Measurements from ENCODE around the gene ZNF804B.
A peak's percentile ranks its signal among the peaks of the same experiment; 100 is the strongest.

Gene ZNF804B

DNA sequence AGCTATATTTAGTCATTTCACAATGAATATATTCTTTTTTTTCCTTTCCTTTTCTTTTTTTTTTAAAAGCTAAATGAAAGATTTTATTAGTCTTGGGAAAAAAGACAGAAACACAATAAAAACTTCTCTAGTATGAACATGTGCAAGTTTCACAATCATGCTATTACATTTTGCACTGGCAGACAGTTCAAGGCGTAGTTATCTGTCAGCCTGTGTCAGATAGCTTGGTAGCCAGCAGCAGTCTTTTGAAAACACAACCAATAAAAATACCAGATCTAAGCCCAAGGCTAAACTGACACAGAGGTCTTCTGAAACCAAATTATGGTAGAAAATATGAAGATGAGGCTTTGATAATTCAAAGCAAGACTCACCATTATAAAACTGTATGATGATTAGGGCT, 241.8 kb downstream of the ZNF804B start:
- no peak for DNase-seq

DNA sequence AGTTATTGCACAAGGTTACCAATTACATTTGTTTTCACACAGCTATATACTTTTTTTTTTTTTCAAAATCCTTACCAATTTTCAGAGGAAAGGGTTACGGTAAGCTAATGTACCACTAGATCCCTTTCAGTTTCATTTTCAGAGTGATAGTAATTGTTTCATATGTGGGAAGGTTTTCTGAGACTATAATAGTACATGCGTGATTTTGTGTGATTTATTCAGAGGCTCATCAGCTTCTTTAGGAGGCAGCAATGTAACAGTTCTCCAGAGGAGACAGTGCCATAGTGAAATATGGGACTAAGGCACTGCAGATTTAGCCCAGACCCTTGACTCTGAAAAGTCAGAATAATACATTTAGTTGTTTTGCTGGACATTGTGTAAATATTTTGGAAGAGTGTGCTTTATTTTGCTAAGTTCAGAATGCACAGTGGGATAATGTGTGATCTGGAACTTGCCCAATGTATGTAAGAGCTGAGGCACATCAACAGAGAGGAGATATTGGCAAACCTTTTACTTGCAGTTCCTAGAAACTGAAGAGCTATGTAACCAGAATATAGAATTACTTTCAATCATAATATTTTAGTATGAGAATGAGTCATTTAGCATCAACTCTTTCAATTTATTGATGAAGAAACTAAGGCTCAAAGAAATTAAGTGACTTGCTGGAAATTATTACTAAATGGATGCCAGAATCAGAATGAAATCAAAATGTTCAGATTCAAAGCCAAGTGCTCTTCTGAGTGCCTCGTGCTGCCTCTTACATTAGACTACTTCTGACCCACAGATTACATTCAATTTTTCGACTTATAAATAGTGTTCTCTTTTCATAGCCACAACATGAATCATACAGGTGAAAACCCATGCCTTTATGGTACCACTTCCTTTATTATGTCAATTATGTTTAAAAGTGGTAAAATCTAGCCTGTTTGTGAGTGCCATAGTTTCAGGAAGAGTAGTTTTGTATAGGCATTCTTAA, 243.8 kb downstream of the ZNF804B start:
- DNase-seq: peak; percentile 13

DNA sequence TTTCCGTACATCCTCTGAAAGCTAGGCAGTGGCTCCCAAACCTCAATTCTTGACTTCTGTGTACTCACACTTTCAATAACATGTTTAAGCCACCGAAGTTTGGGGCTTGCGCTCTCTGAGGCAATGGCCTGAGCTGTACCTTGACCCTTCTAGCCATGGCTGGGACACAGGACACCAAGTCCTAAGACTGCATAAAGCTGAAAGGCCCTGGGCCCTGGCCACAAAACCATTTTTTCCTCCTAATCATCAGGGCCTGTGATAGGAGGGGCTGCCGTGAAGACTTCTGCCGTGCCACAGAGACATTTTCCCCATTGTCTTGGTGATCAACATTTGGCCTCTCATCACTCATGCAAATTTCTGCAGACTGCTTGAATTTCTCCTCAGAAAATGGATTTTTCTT, 252.5 kb downstream of the ZNF804B start:
- no peak for DNase-seq

DNA sequence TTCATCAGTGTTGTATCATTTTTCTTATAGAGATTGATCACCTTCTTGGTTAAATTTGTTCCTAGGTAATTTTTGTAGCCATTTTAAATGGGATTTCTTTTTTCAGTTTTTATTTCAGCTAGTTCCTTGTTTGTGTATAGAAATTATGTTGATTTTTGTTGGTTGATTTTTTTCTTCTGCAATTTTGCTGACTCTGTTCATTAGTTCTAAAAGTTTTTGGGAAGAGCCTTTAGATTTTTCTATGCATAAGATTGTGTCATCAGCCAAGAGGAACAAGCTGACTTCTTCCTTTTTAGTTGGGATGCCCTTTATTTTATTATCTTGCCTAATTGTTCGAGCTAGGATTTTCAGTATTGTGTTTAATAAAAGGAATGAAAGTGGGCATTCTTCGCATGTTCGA, 258.2 kb downstream of the ZNF804B start:
- no peak for DNase-seq

DNA sequence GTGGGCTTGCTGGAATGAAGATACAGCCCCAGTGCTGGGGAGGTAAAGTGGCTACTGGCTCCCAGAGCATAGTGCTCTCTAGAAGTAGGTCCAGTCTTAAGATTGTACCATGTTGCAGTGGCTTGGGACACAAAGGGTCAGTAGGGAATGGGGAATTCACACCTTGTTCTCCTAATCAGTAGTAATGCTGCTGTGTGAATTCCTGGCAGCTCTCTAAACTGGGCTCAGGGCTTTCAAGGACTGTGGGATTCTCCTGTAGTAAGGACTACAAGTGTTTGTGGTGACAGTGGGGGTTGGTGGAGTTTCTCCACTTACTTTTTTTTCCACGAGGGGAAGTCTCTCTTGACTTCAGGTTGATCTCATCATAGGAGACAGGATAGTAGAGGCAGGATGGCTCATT, 262.2 kb downstream of the ZNF804B start:
- DNase-seq: no peak

DNA sequence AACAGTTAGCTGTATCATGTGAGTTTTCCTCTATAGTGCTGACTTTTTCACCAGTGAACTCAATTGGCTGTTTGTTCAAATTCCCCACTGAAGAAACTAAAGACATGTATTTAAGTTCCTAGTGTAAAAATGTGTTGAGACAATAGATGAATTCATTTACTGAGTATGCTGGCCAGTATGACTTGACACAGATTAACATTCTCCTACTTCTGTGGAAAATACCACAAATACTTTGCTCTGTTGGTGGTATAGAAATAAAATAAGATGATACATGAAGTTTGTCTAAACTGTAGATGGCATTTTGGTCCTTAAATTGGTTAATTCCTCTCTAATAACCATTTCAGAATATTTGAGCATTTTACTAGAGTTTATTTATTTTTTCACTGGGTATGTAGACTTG, 263.7 kb downstream of the ZNF804B start:
- no peak for DNase-seq

DNA sequence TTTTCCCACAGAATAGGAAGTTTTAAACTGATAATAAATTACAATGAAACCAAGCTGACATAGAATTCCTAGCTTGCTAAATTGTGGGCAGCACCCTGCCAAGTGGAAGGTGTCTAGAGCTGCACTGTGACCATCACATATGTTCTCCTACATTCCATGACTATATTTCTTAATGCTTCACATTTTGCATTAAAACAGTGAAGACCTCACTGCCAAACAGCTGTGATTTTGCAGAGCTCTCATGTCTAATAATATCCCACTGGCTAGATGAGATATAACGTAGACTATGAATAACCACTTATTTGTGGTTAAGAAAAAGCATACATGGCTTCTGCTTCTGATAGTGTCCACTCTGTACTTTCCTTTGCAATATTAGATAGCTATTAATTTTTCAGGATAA, 264.4 kb downstream of the ZNF804B start:
- no peak for DNase-seq

DNA sequence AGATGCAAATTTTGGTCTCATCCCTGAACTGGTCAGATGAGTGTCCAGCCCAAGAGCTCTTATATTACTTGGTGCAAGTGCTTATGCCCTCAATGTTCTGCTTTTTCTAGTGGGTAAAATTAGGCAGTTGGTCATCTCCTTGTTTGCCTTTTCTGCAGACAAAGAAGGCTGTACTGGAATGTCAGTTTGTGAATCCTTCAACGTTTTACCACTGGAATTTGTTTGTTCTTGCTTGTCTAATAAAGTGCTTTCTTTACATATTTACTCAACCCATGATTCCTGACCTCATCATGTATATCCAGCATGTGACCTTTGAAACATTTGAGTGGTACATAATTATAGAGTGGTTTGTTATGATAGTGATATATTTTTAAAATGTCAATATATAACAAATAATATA, 268.3 kb downstream of the ZNF804B start:
- no peak for DNase-seq

DNA sequence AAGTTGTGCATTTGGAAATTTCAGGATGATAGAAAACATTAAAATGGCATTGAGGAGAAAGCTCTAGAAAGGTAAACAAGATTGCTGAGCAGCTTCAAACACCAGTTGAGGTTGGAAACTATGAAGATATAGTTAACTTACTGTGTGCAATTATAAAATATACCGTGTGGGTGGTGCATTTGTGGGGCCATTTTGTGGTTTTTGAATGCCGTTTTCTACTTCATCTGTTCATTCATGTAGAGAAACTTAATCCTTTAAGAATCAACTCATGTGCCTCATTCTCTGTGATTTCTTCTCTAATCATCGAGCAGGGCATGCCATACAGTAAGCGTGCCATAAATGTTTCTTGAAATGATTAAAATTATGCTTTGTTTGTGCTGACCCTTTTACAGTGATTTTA, 268.8 kb downstream of the ZNF804B start:
- DNase-seq: no peak

DNA sequence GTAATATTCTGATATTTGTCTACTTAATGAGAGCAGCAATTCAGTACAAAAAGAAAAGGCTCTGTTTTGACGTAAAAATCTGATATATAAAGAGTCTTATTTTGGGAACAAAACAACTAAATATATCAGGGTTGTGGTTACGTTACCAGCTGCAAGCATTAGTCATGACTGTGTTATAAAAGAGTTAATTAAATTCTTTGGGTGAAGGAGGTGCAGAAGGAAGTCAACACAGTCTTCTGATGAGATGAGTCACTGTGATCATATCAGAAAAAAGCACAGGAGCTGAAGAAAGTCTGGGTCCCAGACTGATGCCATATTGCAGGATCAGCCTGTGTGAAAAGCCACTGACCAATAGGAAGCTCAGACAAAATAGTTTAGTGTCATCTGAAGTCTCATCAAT, 270.4 kb downstream of the ZNF804B start:
- DNase-seq: no peak

DNA sequence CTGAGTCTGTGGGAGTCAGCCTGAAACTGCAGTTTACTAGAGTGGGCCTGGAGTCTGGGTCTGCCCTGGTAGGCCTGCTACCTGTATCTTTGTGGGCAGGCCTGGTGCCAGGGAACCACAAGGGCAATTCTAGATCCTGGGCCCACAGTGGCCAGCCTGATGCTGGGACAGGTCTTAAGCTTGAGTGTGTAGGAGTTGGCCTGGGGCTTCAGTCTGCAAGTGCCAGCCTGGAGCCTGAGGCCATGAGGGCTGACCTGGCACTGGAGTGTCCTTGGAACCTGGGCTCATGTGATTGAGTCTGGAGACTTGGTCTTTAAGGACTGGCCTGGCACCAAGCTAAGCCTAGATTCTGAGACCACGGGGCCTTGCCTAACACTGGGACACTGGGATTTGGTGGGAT, 281.7 kb downstream of the ZNF804B start:
- DNase-seq: no peak

DNA sequence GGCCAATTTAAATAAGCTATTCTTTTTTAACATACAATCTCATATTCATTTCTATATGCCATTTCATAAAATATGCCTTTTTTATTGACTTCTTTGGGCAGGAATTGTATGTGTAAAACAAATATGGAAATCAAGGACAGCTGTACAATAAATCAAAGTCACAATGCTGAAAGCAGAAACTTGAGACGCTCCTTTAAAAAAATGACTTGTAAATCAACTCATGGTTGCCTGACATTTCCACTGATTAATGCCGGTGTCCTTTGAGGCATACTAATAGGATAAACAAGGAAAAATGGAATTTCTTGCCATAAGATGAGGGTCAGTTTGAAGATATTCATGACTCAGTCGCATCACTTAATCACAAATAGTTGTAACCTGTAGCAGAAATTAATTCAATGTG, 283.4 kb downstream of the ZNF804B start:
- no peak for DNase-seq

DNA sequence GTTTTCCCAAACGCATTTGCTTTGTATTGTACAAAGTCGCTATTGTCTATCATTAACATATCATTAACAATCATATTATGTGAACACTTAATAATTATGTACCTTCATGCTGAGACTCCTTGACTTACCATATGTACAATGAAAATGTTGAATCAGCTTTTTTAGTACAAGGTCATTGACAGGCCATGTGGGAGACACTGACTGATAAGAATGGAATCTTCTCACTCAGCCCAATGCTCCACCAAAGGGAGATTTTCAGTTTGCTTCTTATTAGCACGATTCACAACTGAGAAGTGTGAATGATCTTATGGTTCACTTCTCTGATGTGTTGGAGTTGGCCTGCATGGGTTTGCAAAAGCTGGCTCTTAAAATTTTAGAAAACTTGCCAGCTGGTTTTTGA, 289.5 kb downstream of the ZNF804B start:
- DNase-seq: no peak

DNA sequence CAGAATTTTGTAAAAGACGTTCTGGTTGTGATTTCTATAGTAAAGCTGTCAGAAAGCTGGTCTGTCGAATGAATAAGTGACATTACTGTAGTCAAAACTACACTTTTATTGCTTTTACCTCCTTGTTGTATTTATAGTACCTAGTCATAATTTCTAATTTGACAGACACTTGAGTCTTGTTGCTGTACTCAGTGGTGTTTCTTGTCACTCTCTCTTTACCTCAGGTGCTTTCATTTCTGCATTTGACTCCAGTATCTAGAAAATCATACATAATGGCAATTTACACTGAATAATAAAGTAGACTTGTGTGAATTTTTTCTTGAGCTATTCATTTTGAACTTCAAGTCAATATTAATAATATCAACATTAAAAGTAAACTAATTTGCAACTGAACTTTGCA, 293.6 kb downstream of the ZNF804B start:
- no peak for DNase-seq

DNA sequence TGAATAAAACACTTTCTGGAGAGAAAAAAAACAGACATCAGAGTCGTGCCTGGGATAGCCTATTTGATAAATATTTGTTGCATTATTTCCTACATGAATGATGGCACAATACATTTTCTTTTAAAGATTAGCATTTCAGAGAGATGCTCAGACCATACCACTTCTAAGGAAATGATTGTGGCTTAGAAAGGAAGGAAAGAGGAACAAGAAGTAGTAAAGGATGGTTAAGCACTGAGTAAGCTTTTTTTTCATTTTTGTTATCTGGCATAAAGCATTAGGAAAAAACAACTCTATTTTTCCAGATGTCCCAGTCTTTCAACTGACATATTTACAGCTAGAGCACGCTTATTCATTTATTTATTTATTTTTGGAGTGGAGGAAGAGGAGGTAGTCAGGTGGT, 294.9 kb downstream of the ZNF804B start:
- no peak for DNase-seq

DNA sequence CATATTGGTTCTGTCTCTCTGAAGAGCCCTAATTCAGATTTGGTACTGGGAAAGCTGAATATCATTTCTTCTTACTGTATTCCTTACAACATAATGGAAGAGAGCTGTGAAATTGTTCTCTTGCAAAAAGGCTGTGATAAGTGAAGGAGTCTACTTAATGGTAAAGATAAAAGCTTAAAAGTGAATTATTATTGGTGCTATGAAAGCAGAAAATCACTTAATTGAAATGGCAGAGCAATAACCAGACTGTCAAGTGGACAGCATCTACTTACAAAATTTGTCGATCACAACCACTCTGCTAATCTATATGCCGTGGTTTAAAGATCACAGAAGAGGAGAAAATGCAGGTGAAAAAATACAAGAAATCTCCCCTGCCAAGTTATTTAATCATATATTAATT, 300.7 kb downstream of the ZNF804B start:
- no peak for DNase-seq

DNA sequence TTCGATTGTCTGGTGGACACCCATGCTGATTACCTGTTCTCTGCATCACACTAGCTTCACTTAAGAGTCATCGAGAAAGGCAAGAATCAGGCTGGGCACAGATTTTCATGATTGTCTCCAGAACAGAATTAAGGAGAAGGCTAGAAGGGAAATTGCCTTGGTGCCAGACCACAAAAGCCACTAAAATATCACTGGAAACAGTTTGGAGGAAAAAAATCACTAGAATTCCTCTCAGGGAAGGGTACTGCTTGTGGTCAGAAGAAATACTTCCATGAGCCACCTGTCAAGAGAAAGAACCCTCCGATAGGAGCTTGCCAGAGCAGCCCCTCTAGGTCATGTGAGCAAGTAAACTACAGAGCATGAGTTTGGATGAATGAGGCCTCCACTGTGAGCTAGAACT, 305.3 kb downstream of the ZNF804B start:
- DNase-seq: no peak

DNA sequence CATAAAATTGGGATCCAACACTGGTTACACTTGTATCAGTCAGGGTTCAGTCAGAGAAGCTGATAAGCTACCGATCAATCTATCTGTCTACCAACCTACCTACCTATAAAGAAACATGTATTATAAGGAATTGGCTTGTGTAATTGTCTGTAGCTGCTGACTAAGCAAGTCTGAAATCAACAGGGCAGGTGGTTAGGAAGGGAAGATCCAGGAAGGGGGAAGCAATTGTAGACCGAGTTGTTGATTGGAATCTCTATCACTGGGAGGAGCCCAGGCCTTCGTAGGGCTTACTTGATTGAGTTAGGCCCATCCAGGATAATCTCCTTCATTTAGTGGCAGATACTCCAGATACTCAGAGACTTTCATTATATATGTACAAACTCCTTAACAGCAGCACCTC, 307.5 kb downstream of the ZNF804B start:
- DNase-seq: no peak

DNA sequence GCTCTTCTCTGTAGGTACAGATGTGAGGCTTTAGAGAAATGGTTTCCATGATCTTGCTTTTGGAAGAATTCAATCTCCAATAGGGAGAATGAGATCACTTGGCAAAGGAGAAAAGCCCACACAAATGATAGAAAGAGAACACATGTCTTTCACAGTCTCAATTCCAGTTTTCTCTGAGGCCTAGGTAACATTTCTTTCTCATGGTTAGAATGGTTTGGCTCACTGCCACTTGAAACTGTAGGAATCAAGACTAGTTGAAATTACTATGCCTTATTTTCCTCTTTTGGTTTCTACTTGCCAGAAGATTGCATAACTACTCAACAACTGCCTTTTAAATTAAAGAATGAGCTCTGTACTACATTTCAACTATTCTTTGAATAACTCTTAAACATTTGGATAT, 312.6 kb downstream of the ZNF804B start:
- no peak for DNase-seq

DNA sequence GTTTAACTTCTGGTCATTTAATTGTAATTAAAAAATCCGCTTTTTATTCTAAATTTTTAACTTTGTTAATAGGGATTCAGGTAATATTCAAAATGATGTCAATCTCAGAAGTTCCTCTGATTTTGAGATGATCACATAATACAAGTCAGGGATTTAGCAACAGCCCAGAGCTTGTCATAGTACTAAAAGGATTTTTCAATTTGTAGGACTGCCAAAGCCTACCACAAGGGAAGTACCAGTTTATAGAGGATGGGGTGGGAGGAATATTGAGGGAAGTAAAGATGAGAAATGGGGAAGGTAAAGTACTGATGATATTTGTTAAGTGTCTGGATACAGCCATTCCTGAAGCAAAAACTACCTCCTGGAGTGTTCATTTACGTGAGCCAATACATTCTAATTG, 314.3 kb downstream of the ZNF804B start:
- no peak for DNase-seq

DNA sequence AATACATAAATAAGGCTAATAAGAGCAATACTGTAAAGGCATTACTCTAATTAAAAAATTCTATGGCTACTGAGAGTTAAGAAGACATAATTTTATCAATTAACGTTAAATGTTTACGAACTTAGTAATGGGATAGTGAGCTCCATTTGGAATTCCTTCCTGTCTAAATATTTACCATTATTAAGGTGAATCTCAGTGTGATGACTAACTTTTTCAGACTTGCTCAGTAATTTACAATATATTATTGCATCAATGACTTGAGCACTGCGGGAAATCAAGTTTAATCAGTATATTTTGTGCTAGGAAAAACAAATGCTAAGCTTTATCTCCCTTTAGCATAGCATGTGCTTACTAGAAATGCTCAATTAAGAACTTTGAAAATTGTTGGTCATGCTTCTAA, 318.5 kb downstream of the ZNF804B start:
- no peak for DNase-seq

DNA sequence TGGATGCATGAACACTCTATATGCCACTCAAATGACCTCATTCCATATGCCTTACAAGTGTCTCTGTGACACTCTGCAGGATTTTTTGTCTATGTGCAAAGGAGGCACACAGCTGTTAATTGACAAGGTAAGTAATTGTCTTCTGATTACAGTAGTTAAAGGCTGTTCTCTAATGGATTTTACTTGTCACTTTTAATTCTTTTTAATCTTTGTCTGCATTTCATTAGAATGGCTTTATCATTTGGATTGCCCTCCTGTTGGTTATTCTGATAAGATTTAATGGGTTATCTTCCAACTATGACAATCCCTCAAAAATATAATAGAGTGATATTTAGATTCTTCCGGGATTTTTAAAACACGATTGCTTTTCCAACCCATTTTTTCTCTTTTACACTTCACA, 326.1 kb downstream of the ZNF804B start:
- DNase-seq: no peak

DNA sequence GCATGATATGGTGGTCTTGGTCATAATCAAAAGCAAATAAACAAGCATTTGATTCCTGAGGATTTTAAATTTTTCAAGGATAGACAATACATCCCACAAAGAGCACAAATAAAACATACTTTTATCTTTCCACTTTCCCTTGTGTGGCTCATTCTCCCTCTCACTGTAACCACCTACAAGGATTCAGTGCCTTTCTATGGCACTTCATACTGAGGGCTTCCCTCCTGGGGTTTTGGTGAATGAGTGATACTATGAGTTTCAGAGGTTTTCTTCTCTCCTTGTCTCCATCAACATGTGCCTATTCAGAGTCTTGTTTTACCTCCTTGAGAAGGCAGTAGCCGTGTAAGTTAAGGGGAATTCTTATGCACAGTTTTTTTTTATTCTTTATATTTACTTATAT, 332.1 kb downstream of the ZNF804B start:
- DNase-seq: no peak

DNA sequence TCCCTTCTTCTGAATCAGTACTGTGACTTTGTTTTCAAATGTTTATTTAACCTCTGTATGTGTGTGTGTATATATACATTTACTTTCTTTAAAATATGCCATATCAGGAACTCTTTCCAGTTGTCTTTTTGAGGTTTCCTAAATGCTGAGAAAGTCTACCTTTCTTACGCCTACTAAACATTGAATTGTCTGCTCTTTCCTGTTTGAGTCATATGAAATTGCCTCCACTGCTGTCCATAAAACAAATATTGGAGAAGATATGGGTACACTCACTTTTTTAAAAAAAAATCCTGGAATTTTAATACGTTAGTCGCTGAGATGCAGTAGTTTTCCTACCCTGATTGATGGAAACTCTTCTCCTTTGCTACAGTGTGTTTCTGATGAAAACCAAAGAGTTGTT, 334.8 kb downstream of the ZNF804B start:
- DNase-seq: no peak

DNA sequence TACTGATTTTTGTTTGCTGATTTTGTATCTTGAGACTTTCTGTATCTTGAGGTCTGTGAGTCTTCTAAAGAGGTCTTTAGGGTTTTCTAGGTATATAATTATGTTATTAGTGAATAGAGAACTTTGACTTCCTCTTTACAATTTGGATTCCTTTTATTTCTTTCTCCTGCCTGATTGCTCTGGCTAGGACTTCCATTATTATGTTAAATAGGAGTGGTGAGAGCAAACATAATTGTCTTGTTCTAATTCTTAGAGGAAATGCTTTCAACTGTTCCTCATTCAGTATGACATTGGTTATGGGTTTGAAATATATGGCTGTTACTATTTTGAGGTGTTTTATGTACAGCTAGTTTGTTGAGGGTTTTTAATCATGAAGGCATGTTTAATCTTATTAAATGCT, 344.1 kb downstream of the ZNF804B start:
- DNase-seq: no peak
